HepG2 (cell line): Measurements from ENCODE around the gene TMUB1. TPM values are rescaled to one million over a fixed set of nuclear protein-coding genes. Genes with fewer than 3 reads are reported as not detected.

Experiments used
- FOXC1 ChIP-seq: sonication (generic); formaldehyde crosslinking; IDR thresholded peaks from 2 replicates; pipeline ENCODE4 v1.8.0; 2022; ENCODE audit warnings: mild to moderate bottlenecking, missing genetic modification reagents, borderline replicate concordance
- HNF4G ChIP-seq, 2 experiments: sonication (generic) in 1 of 2; formaldehyde crosslinking in 1 of 2; IDR thresholded peaks; 2 replicates each; pipeline versions ENCODE4 v1.4.0 to v1.6.1; 2011 to 2020; ENCODE audit warnings: borderline replicate concordance in 2 of 2, low read depth in 2 of 2, mild to moderate bottlenecking in 2 of 2, low read length in 1 of 2, missing genetic modification reagents in 1 of 2, moderate library complexity in 1 of 2
- MAZ ChIP-seq, 2 experiments: sonication (generic) in 1 of 2; formaldehyde crosslinking in 1 of 2; IDR thresholded peaks; 2 replicates each; pipeline versions ENCODE4 v1.5.0 to v1.6.1; 2012 to 2020; ENCODE audit warnings: low read depth in 2 of 2, mild to moderate bottlenecking in 2 of 2, borderline replicate concordance in 1 of 2, improper control_type of control experiment in 1 of 2, low read length in 1 of 2, missing genetic modification reagents in 1 of 2, moderate library complexity in 1 of 2
- PHF20 ChIP-seq: sonication (generic); formaldehyde crosslinking; IDR thresholded peaks from 2 replicates; pipeline ENCODE4 v1.5.0; 2020; ENCODE audit warnings: mild to moderate bottlenecking, missing genetic modification reagents
- RARG ChIP-seq: sonication (generic); formaldehyde crosslinking; IDR thresholded peaks from 2 replicates; pipeline ENCODE4 v1.4.0; 2020; ENCODE audit warnings: low read depth, mild to moderate bottlenecking, missing genetic modification reagents
- RBFOX2 ChIP-seq: fragments of 200-400 bp; formaldehyde crosslinking; IDR thresholded peaks from 2 replicates; pipeline ENCODE4 v1.6.1; 2017; ENCODE audit warnings: low read depth, mild to moderate bottlenecking, low read length
- ZBTB38 ChIP-seq: sonication (generic); formaldehyde crosslinking; IDR thresholded peaks from 2 replicates; pipeline ENCODE4 v1.5.1; 2020; ENCODE audit warnings: mild to moderate bottlenecking, missing genetic modification reagents
- polyA plus RNA-seq, 8 experiments: library from polyadenylated mRNA; depleted of rRNA in 3 of 8; stranded (reverse) in 7 of 8; unstranded in 1 of 8; fragments of >200 nt; fragmentation: Illumina TruSeq in 4 of 8; extraction: Trizol in 4 of 8; gene quantifications; 2 replicates each; pipeline versions ENCODE4 v1.2.1 to v1.2.3, GENCODE V29; 2011 to 2016; ENCODE audit warnings: low read depth in 4 of 8, missing spikeins in 1 of 8, mixed read lengths in 1 of 8; ENCODE audit not compliant: insufficient read depth in 1 of 8
- total RNA-seq, 5 experiments: library from RNA; depleted of rRNA; stranded (reverse); fragments of >200 nt; fragmentation: Illumina TruSeq; extraction: Trizol; gene quantifications; 2 replicates each; pipeline ENCODE4 v1.2.3, GENCODE V29; 2016; ENCODE audit warnings: low read depth in 1 of 5
- TF ChIP-seq, protein P1 (sequence below): sonication (generic); formaldehyde crosslinking; IDR thresholded peaks from 2 replicates; pipeline ENCODE4 v1.4.0; 2020; ENCODE audit warnings: missing genetic modification reagents, borderline replicate concordance
- TF ChIP-seq, protein P2 (sequence below), 2 experiments: sonication (generic) in 1 of 2; formaldehyde crosslinking in 1 of 2; IDR thresholded peaks; 2 replicates each; pipeline versions ENCODE4 v1.4.0 to v1.6.1; 2016 to 2020; ENCODE audit warnings: borderline replicate concordance in 1 of 2, low read depth in 1 of 2, mild to moderate bottlenecking in 1 of 2, missing genetic modification reagents in 1 of 2
- TF ChIP-seq, protein P3 (sequence below): sonication (generic); formaldehyde crosslinking; IDR thresholded peaks from 2 replicates; pipeline ENCODE4 v1.8.0; 2022; ENCODE audit warnings: missing genetic modification reagents, mild to moderate bottlenecking, moderate library complexity, borderline replicate concordance
- TF ChIP-seq, protein P4 (sequence below): sonication (generic); formaldehyde crosslinking; IDR thresholded peaks from 2 replicates; pipeline ENCODE4 v1.5.0; 2020; ENCODE audit warnings: missing genetic modification reagents

TMUB1 gene
- total and polyA plus RNA-seq, 2 of the 13 experiments (the other 11 are each of a cell fraction or from before 2014, with no cell fraction given): 44.8 to 51.6 TPM

DNA sequence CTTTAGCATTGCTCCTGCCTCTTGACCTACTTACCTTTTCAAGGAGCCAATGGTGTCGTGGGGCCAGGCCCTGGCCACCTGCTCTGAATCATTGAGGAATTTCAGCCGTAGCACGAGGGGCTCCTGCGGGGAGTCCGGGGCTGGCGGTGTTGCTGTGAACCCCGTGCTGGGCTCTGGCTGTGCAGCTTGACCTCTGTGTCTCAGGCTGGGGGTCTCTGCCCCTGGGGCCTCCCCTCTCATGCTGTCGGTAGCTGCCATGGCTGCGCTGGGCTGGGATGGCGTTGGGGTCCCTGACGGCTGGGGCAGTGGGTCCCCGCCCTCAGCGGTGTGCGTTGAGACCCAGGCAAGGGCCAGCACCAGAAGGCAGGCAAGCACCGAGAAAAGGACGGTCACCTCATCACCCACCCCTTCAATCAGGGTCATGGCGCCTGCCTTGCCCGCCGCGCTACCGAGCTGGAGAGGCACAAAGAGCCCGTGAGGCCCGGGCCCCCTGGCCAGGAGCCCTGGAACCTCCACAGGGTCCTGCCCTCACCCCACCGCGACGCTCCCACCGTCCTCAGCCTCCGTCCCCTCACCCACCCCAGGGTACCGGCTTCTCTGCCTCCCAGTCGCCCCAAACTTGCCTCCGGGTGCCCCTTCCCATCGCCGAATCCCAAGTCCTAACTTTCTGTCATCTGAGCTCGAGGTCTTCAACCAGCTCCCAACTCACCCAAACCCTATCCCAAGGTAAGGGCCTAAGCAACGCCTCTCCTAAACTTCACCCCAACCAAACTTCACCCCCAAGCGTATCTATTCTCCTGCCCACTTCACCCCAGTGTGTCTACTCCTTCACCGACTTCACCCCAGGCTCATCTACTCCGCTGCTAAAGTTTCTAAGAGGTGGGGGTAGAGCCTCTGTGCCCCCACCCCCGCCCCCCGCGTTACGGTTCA, 887 bp downstream of the TMUB1 start (continued):
- TF ChIP-seq, protein P1, sequence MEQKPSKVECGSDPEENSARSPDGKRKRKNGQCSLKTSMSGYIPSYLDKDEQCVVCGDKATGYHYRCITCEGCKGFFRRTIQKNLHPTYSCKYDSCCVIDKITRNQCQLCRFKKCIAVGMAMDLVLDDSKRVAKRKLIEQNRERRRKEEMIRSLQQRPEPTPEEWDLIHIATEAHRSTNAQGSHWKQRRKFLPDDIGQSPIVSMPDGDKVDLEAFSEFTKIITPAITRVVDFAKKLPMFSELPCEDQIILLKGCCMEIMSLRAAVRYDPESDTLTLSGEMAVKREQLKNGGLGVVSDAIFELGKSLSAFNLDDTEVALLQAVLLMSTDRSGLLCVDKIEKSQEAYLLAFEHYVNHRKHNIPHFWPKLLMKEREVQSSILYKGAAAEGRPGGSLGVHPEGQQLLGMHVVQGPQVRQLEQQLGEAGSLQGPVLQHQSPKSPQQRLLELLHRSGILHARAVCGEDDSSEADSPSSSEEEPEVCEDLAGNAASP (CRISPR knock-in tag): no peak
- TF ChIP-seq, protein P2, sequence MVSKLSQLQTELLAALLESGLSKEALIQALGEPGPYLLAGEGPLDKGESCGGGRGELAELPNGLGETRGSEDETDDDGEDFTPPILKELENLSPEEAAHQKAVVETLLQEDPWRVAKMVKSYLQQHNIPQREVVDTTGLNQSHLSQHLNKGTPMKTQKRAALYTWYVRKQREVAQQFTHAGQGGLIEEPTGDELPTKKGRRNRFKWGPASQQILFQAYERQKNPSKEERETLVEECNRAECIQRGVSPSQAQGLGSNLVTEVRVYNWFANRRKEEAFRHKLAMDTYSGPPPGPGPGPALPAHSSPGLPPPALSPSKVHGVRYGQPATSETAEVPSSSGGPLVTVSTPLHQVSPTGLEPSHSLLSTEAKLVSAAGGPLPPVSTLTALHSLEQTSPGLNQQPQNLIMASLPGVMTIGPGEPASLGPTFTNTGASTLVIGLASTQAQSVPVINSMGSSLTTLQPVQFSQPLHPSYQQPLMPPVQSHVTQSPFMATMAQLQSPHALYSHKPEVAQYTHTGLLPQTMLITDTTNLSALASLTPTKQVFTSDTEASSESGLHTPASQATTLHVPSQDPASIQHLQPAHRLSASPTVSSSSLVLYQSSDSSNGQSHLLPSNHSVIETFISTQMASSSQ (IDR thresholded peaks at IDR 0.05; ENCODE audit: low read depth): no peak
- TF ChIP-seq, protein P2 (CRISPR knock-in tag; IDR thresholded peaks at IDR 0.05; ENCODE audit: borderline replicate concordance): no peak
- TF ChIP-seq PHF20 (CRISPR knock-in tag): no peak
- TF ChIP-seq RARG (CRISPR knock-in tag): no peak
- TF ChIP-seq RBFOX2: peak; percentile 60; the same call in 1 of the 2 replicates
- TF ChIP-seq, protein P3, sequence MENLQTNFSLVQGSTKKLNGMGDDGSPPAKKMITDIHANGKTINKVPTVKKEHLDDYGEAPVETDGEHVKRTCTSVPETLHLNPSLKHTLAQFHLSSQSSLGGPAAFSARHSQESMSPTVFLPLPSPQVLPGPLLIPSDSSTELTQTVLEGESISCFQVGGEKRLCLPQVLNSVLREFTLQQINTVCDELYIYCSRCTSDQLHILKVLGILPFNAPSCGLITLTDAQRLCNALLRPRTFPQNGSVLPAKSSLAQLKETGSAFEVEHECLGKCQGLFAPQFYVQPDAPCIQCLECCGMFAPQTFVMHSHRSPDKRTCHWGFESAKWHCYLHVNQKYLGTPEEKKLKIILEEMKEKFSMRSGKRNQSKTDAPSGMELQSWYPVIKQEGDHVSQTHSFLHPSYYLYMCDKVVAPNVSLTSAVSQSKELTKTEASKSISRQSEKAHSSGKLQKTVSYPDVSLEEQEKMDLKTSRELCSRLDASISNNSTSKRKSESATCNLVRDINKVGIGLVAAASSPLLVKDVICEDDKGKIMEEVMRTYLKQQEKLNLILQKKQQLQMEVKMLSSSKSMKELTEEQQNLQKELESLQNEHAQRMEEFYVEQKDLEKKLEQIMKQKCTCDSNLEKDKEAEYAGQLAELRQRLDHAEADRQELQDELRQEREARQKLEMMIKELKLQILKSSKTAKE (CRISPR knock-in tag): no peak
- no peak for TF ChIP-seq HNF4G (IDR thresholded peaks at IDR 0.05; ENCODE audit: borderline replicate concordance, low read depth, low read length)
- TF ChIP-seq HNF4G (CRISPR knock-in tag; IDR thresholded peaks at IDR 0.05; ENCODE audit: borderline replicate concordance, low read depth): no peak
- TF ChIP-seq, protein P4, sequence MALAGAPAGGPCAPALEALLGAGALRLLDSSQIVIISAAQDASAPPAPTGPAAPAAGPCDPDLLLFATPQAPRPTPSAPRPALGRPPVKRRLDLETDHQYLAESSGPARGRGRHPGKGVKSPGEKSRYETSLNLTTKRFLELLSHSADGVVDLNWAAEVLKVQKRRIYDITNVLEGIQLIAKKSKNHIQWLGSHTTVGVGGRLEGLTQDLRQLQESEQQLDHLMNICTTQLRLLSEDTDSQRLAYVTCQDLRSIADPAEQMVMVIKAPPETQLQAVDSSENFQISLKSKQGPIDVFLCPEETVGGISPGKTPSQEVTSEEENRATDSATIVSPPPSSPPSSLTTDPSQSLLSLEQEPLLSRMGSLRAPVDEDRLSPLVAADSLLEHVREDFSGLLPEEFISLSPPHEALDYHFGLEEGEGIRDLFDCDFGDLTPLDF (CRISPR knock-in tag): no peak
- no peak; the same call in 1 of the 2 replicates for TF ChIP-seq MAZ (IDR thresholded peaks at IDR 0.05; ENCODE audit: borderline replicate concordance, low read depth, low read length)
- TF ChIP-seq MAZ (CRISPR knock-in tag; IDR thresholded peaks at IDR 0.05; ENCODE audit: low read depth): no peak
- TF ChIP-seq FOXC1 (CRISPR knock-in tag): peak; percentile 39; the same call in 1 of the 2 replicates
- peak; percentile 47; the same call in 1 of the 2 replicates for TF ChIP-seq ZBTB38 (CRISPR knock-in tag)
